Upper lobe of left lung (tissue), 6 donors: ENCODE measurements around the gene ATOSB. TPM values are rescaled to one million over a fixed set of nuclear protein-coding genes. Genes with fewer than 3 reads are reported as not detected.
"Not testable (repeated sequence)": the region's sequence is repeated elsewhere in the genome, so short reads cannot be mapped to it uniquely, and the experiment has no call there.

Experiments used
- ATAC-seq, 2 donors: fragments of 200-7000 bp; cut with Tn5 transposase; one replicate each; pipeline ENCODE4 v1.9.1; 2022; ENCODE audit warnings: mild to moderate bottlenecking in 2 of 2, moderate library complexity in 2 of 2; ENCODE audit not compliant: low FRiP score in 2 of 2
- DNase-seq, 2 donors: peaks; one replicate each; pipeline ENCODE4 v3.0.0-alpha.2; 2019 to 2020
- H3K27ac ChIP-seq, 4 donors: fragments of 200-600 bp; sonication (generic); one replicate each; pipeline ENCODE4 v1.5.1; 2016 to 2019
- H3K27me3 ChIP-seq, 4 donors: fragments of 200-600 bp; sonication (generic); one replicate each; pipeline ENCODE4 v1.5.1; 2017 to 2019
- H3K36me3 ChIP-seq, 4 donors: fragments of 200-600 bp; sonication (generic); one replicate each; pipeline ENCODE4 v1.5.1; 2016 to 2019
- H3K4me1 ChIP-seq, 4 donors: fragments of 200-600 bp; sonication (generic); one replicate each; pipeline ENCODE4 v1.5.1; 2018 to 2019
- H3K4me3 ChIP-seq, 4 donors: fragments of 200-600 bp; sonication (generic); one replicate each; pipeline ENCODE4 v1.5.1; 2017 to 2019; ENCODE audit warnings: mild to moderate bottlenecking in 2 of 4, moderate library complexity in 1 of 4
- H3K9me3 ChIP-seq, 4 donors: fragments of 200-600 bp; sonication (generic); one replicate each; pipeline ENCODE4 v1.5.1; 2018 to 2019
- EP300 ChIP-seq, 4 donors: sonication (generic); formaldehyde crosslinking; IDR thresholded peaks; one replicate each; pipeline ENCODE4 v1.5.1; 2017; ENCODE audit warnings: antibody characterized with exemption in 4 of 4, control low read depth in 2 of 4
- POLR2A ChIP-seq, 4 donors: fragments of 450-650 bp; IDR thresholded peaks; one replicate each; pipeline ENCODE4 v1.5.1; 2016 to 2017; ENCODE audit warnings: antibody characterized with exemption in 4 of 4, mild to moderate bottlenecking in 2 of 4
- POLR2AphosphoS5 ChIP-seq, 2 donors: sonication (generic); formaldehyde crosslinking; IDR thresholded peaks; one replicate each; pipeline ENCODE4 v1.5.1; 2017; ENCODE audit warnings: antibody characterized with exemption in 2 of 2
- WGBS, 2 donors: methylation state at CpG; one replicate each; pipeline ENCODE4 v1.1.5; 2017 to 2018; 5-methylcytosine and 5-hydroxymethylcytosine counted together
- total RNA-seq, 6 donors: library from RNA; depleted of rRNA in 4 of 6; stranded (reverse); fragments of >200 nt in 4 of 6; gene quantifications; one replicate each; pipeline versions ENCODE4 v1.1.0 to v1.2.1, GENCODE V29; 2016 to 2021
- TF ChIP-seq, protein P1 (sequence below), 6 experiments: fragments of 450-650 bp in 4 of 6; fragments of 200-600 bp in 2 of 6; sonication (generic) in 2 of 6; IDR thresholded peaks; one replicate each; pipeline ENCODE4 v1.5.1; 2016 to 2019; ENCODE audit warnings: antibody characterized with exemption in 6 of 6
- donor health status: DM: no; HTN: no; CAD: no; lungs with moderate emphysema.
- donor health status: DM: no; HTN: yes; CAD: no; lungs with severe emphysema.

The ATOSB gene
- total RNA-seq, 6 donors from 2014 or later = 14.6 to 38.6 (median 29.7) TPM

DNA sequence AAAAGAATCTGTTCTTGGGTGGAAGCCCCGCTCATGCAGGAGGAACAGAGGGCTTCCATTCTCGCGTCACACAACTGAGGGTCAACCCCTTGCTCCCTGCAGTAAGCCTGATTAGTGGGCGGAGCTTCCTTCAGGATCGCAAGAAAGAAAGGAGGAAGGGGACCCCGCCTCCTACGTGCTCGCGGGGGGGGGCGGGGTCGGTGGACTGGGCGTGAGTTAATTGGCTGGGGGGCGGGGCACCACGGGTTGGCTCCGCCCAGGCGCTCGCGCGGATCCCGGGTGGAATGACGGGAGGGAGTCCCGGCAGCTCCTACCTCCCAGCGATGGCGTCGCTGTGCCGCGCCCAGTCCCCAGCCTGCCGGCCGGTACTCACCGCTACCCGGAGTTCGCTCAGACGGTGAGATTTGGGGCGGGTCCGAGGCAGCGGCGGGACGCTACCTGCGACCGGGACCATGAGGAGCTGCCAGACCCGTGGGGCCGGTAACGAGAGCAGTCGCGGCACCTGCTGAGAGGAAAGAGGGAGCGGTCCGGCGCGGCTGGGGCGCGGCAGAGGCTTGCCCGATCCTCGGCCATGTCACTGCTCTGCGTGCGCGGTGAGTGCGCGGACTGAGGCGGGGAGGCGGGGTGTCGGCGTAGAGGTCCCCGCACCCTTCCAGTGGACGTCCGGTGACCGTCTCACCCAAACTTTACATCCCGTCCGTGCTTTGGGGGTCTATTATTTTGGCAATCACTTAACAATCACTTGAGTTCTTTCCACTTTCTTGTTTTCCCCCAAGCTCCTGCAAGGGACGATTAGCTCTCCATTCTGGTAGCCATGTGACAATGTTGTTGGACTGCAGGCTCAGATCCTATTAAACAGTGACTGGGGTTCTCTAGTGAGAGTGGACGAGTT lies 46.3 kb upstream of the ATOSB start, which contains the start of gene UNC13B:
TSS of gene UNC13B (plus strand) at position 297 of the 892 bp plus-strand sequence. CDS start at position 572, 275 bp downstream.
- ATAC-seq (peak; percentile 99), DNase-seq (peak; percentile 97 to 99)
- Histone ChIP-seq H3K36me3 (no peaks in the 10 kb centered on the region), H3K27me3 (no peaks in the 10 kb centered on the region), H3K27ac (peak within 1 kb of the TSS; percentile 87 to 96 (median 94)), H3K4me3 (peak within 1 kb of the TSS; percentile 63 to 87 (median 76)), H3K9me3 (no peaks in the 10 kb centered on the region), H3K4me1 (peaks cover 8 to 30% (median 15%) of the 10 kb centered on the region in 4 donors)
- 0% methylated on average over 21 to 22 of the region's 70 CpGs for WGBS, 2 donors
- TF ChIP-seq POLR2A (IDR thresholded peaks at IDR 0.05) = peak in 3 of 4 donors; percentile 73 to 93 (median 87)
- peak; percentile 64 to 87 for TF ChIP-seq POLR2AphosphoS5 (IDR thresholded peaks at IDR 0.05)
- no peak for TF ChIP-seq EP300 (IDR thresholded peaks at IDR 0.05)
- TF ChIP-seq, protein P1, sequence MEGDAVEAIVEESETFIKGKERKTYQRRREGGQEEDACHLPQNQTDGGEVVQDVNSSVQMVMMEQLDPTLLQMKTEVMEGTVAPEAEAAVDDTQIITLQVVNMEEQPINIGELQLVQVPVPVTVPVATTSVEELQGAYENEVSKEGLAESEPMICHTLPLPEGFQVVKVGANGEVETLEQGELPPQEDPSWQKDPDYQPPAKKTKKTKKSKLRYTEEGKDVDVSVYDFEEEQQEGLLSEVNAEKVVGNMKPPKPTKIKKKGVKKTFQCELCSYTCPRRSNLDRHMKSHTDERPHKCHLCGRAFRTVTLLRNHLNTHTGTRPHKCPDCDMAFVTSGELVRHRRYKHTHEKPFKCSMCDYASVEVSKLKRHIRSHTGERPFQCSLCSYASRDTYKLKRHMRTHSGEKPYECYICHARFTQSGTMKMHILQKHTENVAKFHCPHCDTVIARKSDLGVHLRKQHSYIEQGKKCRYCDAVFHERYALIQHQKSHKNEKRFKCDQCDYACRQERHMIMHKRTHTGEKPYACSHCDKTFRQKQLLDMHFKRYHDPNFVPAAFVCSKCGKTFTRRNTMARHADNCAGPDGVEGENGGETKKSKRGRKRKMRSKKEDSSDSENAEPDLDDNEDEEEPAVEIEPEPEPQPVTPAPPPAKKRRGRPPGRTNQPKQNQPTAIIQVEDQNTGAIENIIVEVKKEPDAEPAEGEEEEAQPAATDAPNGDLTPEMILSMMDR (IDR thresholded peaks at IDR 0.05) = peak in 3 of 6 experiments; percentile 20 to 42 (median 36)

DNA sequence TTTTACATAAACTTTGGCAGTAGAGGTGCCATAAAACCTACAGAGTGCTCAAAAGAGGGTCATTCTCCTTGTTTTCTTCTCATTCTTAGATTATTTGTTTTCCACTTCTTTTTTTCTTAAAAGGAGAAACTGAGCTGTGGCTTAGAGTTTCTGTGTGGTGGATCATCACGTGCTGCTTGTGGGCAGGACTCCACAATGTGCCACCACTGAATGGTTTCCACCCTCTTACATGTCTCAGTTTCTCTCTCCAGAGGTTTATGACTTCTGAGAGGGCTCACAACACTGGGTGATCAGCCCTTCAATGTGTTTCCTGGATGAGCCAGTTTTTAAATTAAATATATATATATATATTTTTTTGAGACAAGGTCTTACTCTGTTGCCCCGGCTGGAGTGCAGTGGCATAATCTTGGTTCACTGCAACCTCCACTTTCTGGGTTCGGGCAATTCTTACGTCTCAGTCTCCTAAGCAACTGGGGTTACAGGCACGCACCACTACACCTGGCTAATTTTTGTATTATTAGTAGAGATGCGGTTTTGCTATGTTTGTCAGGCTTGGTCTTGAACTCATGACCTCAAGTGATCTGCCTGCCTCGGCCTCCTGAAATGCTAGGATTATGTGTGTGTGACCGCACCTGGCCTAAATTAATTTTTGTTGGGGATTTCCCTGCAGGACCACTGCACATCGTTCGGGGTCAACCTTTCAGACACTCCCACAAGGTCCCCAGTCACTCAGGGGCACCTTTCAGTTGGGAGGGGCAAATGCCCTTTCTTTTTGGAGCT lies 43.0 kb upstream of the ATOSB start:
- 89% methylated on average over 10 of the region's 10 CpGs for WGBS, 2 donors
- Histone ChIP-seq H3K4me1 (peaks cover 3 to 18% (median 4%) of the 10 kb centered on the region in 4 donors), H3K4me3 (no peak overlapping the region), H3K9me3 (no peaks in the 10 kb centered on the region), H3K27me3 (no peaks in the 10 kb centered on the region), H3K36me3 (no peaks in the 10 kb centered on the region), H3K27ac (no peak overlapping the region)
- ATAC-seq = no peak
- TF ChIP-seq EP300 (IDR thresholded peaks at IDR 0.05) (no peak), POLR2A (IDR thresholded peaks at IDR 0.05) (no peak), POLR2AphosphoS5 (IDR thresholded peaks at IDR 0.05) (no peak)
- TF ChIP-seq, protein P1 (IDR thresholded peaks at IDR 0.05) = no peak
- DNase-seq = no peak

DNA sequence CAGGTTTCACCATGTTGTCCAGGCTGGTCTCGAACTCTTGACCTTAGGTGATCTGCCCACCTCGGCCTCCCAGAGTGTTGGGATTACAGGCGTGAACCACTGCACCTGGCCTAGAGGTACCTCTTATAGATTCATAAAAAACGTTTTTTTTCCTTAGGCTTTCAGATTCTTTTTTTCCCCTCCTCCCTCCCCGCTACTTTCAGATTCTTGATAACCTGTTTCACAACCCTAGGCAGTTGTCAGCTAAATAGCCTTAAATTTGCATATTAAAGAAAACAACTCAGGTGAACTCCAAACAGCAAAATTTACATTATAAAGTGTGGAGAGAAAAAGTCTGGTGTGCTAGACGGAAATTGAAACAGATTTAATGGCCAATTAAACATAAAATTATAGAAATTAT lies 42.2 kb upstream of the ATOSB start:
- not testable (repeated sequence) for ATAC-seq, H3K9me3 ChIP-seq

DNA sequence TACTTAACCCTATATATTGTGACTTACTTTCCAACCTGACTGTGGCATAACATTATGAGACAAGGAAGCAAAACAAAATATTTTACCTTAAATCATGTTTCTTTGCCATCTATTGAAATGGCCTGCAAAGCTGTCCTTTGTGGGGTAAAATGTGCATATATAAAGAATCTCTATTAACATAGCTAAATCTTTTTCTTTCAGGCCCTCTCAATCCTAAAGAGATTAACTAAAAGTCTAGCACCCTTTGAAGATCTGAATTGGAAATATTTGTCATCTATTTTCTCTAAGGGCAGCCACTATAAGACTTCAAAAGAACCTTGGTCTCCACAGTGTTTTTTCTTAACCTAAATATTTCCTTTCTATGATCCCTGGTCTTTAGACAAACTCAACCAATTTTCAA lies 41.1 kb upstream of the ATOSB start:
- Histone ChIP-seq H3K4me3 (no peak overlapping the region), H3K4me1 (peaks cover 0 to 5% (median 2%) of the 10 kb centered on the region in 4 donors), H3K27me3 (no peaks in the 10 kb centered on the region), H3K27ac (no peak overlapping the region), H3K9me3 (no peaks in the 10 kb centered on the region), H3K36me3 (no peaks in the 10 kb centered on the region)
- TF ChIP-seq EP300 (IDR thresholded peaks at IDR 0.05) (no peak), POLR2A (IDR thresholded peaks at IDR 0.05) (no peak), POLR2AphosphoS5 (IDR thresholded peaks at IDR 0.05) (no peak)
- TF ChIP-seq, protein P1 (IDR thresholded peaks at IDR 0.05) = no peak
- no peak for DNase-seq
- no peak for ATAC-seq

More for the DNA sequence above, 42.2 kb upstream of the ATOSB start:
- WGBS, 2 donors = 73 to 74% methylated on average over 6 of the region's 6 CpGs
- H3K4me3 ChIP-seq, H3K4me1 ChIP-seq, H3K36me3 ChIP-seq, DNase-seq, H3K27ac ChIP-seq, H3K27me3 ChIP-seq: not testable (repeated sequence)

DNA sequence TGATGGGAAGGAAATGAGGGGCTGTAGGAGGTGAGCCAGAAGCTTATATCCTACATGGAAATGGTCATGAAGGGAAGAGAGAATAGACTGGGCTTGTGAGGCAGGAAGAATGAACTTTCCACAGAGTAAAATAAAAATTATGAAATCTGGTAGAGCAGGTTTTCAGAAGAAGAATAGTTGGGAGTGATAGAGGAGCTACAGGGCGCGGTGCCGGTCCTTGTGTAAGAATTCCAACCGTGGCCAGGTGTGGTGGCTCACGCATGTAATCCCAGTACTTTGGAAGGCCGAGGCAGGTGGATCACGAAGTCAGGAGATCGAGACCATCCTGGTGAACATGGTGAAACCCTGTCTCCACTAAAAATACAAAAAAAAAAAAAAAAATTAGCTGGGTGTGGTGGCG lies 37.3 kb upstream of the ATOSB start:
- WGBS, 2 donors = 70 to 75% methylated on average over 9 of the region's 9 CpGs
- peaks cover 11 to 27% (median 18%) of the 10 kb centered on the region in 4 donors for H3K9me3 ChIP-seq
- H3K36me3 ChIP-seq = no peaks in the 10 kb centered on the region
- H3K27me3 ChIP-seq = no peaks in the 10 kb centered on the region
- ATAC-seq (no peak), DNase-seq (no peak)
- TF ChIP-seq POLR2A (IDR thresholded peaks at IDR 0.05) (no peak), EP300 (IDR thresholded peaks at IDR 0.05) (no peak), POLR2AphosphoS5 (IDR thresholded peaks at IDR 0.05) (no peak)
- TF ChIP-seq, protein P1 (IDR thresholded peaks at IDR 0.05) = no peak
- H3K4me1 ChIP-seq = no peaks in the 10 kb centered on the region
- H3K27ac ChIP-seq = no peak overlapping the region
- no peak overlapping the region for H3K4me3 ChIP-seq

DNA sequence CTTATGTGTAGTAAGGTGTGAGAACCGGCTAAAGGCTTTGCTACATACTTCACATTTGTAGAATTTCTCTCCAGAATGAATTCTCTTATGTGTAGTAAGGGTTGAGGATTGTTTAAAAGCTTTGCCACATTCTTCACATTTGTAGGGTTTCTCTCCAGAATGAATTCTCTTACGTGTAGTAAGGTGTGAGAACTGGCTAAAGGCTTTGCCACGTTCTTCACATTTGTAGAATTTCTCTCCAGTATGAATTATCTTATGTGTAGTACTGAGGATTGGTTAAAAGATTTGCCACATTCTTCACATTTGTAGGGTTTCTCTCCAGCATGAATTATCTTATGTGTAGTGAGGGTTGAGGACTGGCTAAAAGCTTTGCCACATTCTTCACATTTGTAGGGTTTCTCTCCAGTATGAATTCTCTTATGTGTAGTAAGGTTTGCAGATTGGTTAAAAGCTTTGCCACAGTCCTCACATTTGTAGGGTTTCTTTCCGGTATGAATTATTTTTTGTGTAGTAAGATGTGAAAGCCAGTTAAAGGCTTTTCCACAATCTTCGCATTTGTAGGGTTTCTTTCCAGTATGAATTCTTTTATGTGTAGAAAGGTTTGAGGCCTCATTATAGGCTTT lies 32.4 kb upstream of the ATOSB start:
- H3K4me1 ChIP-seq, H3K27ac ChIP-seq, DNase-seq, H3K27me3 ChIP-seq, ATAC-seq, H3K4me3 ChIP-seq, H3K36me3 ChIP-seq: not testable (repeated sequence)
- WGBS, 2 donors = 69 to 82% methylated on average over 5 of the region's 5 CpGs
- H3K9me3 ChIP-seq = peaks cover 17 to 41% (median 26%) of the 10 kb centered on the region in 4 donors
